RWPE1 (cell line): ENCODE measurements around the gene AMZ2.
"Not testable (repeated sequence)": the region's sequence is repeated elsewhere in the genome, so short reads cannot be mapped to it uniquely, and the experiment has no call there.

ENCODE experiments used
- CTCF ChIA-PET: fragments of 350-600 bp; sonication (Branson Sonifier 250); formaldehyde crosslinking; extraction: SDS; loops from one replicate; lab custom pipeline; 2021; lab: Yijun Ruan, JAX
- POLR2A ChIA-PET: fragments of 400-600 bp; formaldehyde crosslinking; extraction: SDS; loops from one replicate; lab custom pipeline; 2020; ENCODE audit warnings: antibody characterized with exemption; ENCODE audit not compliant: low non-redundant PET; lab: Yijun Ruan, JAX
- DNase-seq: peaks from one replicate; pipeline ENCODE4 v3.0.0; 2012; ENCODE audit warnings: low spot score
- H3K27ac ChIP-seq: fragments of 450-650 bp; 2 replicates; pipeline ENCODE4 v1.5.1; 2017
- TF ChIP-seq, protein P1 (sequence below): fragments of 450-650 bp; conservative IDR thresholded peaks from 2 replicates; pipeline ENCODE4 v1.5.1; 2017; ENCODE audit warnings: low read depth, mild to moderate bottlenecking

Gene AMZ2

DNA sequence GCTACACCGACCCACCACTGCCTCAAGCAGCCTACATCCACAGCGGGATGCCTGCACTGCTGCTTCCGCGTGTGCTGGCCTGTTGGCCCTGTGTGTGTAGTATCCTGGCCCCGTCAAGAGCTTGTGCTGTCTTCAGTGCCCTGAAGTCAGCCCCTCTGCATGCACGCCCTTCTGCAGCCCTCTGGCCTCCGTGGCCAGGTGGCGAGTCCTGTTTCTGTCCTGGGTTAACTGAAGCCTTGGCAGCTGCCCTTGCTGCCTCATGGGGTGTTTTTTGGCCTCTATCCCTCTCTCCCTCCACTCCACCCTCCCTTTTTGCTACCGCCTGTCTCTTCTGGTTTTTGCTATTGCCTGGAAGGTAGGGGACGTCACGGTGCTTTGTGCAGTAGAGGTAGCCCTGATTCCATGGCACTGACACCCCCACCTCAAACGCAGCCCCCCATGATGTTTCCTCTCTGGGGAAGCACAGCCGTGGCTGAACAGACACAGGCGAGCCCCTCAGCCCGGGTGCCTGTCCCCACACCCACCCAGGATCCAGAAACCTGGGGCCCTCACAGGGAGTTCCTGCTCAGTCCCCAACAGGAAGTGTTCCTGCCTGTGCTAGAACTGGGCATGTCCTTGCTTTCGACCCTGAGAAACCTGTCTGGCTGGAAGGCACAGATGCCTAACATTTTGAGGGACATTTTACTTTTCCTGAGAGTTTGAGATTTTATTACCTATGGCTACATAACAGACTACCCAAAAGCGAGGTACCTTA, 18.8 kb upstream of the AMZ2 start:
- TF ChIP-seq, protein P1, sequence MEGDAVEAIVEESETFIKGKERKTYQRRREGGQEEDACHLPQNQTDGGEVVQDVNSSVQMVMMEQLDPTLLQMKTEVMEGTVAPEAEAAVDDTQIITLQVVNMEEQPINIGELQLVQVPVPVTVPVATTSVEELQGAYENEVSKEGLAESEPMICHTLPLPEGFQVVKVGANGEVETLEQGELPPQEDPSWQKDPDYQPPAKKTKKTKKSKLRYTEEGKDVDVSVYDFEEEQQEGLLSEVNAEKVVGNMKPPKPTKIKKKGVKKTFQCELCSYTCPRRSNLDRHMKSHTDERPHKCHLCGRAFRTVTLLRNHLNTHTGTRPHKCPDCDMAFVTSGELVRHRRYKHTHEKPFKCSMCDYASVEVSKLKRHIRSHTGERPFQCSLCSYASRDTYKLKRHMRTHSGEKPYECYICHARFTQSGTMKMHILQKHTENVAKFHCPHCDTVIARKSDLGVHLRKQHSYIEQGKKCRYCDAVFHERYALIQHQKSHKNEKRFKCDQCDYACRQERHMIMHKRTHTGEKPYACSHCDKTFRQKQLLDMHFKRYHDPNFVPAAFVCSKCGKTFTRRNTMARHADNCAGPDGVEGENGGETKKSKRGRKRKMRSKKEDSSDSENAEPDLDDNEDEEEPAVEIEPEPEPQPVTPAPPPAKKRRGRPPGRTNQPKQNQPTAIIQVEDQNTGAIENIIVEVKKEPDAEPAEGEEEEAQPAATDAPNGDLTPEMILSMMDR = no peak
- CTCF ChIA-PET = no interaction called here
- no peak for DNase-seq
- POLR2A ChIA-PET = no interaction called here
- H3K27ac ChIP-seq = no peak overlapping the region

DNA sequence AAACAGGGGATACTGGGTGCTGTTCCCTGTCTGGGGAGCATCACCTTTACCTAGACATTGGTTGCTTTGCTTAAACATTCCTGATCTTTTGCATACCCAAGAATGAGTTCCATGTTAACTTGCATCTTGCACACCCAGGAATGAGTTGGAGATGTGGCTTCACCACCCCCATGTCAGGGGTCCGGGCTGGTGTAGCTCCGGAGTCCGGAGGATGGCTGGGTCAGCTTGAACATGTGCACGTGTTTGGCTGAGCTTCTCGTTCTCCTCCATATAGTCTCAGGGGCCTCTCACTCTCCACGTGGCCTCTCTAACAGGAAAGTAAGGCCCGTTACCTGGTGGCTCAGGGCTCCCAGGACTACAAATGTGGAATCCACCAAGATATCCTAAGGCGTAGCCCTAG, 18.2 kb upstream of the AMZ2 start:
- no peak for DNase-seq
- ChIA-PET CTCF (no interaction called here), POLR2A (no interaction called here)
- TF ChIP-seq, protein P1 = no peak
- no peak overlapping the region for H3K27ac ChIP-seq

DNA sequence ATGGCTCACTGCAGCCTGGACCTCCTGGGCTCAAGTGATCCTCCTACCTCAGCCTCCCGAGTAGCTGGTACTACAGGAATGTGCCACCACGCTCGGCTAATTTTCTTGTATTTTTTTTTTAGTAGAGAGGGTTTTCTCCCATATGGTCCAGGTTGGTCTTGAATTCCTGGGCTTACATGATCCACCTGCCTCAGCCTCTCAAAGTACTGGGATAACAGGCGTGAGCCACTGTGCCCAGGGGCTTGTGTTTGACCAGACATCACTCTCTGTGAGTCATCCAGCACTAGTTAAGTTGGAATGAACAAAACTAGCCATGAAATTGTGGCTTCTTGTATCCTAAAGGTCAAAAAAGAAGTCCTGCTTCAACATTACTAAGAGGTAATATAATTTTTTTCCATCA, 16.7 kb upstream of the AMZ2 start:
- DNase-seq, POLR2A ChIA-PET, H3K27ac ChIP-seq, CTCF ChIA-PET: not testable (repeated sequence)

DNA sequence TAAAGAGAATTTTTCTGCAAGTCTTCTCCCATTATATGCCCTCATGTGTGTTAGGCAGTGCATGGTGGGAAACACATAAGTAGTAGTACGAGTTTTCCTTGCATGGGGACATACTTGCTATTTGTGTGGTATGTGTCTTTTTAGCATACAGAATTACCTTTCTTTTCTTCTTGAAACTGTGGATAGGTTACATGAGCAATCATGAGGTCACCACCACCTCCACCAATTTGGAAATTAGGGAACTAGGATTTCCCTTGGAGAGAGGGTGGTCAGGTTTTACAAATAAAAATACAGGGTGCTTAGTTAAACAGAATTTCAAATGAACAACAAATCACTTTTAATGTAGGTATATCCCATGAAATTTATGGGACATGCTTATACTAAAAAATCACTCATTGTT, 16.3 kb upstream of the AMZ2 start:
- TF ChIP-seq, protein P1 = no peak
- H3K27ac ChIP-seq = no peak overlapping the region
- DNase-seq = peak; percentile 8
- ChIA-PET POLR2A (no interaction called here), CTCF (no interaction called here)

DNA sequence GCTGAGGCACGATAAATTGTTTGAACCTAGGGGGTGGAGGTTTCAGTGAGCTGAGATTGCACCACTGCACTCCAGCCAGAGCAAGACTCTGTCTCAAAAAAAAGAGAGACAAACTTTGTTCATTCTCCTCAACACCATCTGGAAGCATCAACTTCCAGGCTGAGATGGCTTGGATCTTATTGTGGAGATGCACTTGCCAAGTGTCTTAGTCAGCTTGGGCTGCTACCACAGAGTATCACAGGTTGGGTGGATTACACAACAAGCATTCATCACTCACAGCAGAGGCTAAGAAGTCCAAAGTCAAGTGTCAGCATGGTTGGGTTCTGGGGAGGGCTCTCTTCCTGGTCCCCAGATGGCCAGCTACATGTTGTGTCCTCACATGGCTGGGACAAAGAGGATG, 15.1 kb upstream of the AMZ2 start:
- CTCF ChIA-PET = interaction anchor here (1.0 kb wide), 1 partner anchor 27 kb away, joined by 3 read pairs; no protein-coding TSS in a partner anchor
- POLR2A ChIA-PET, DNase-seq, H3K27ac ChIP-seq: not testable (repeated sequence)

DNA sequence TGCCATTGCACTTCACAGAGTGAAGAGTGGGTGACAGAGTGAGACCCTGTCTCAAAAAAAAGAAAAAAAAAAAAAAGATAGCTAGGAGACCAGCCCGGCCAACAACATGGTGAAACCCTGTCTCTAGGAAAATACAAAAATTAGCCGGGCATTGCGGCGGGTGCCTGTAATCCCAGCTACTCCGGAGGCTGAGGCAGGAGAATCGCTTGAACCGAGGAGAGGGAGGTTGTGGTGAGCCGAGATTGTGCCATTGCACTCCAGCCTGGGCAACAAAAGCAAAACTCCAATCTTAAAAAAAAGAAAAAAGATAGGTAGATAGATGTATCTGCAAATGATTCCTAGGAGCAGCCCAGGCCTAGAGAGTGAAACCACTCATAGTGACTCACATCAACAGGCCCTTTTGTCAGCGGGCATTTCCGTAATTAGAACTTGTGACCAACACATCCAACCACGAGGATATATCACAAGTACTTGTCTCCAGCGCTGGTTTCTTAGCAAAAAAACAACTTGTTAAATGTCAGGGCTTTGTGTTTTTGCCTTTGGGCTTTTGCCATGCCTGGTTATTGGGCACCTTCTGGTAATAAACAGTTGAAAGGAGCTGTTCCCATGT, 13.0 kb upstream of the AMZ2 start:
- CTCF ChIA-PET = interaction anchor here (0.7 to 1.2 kb wide), 3 partner anchors 13 to 526 kb away, joined by 3 to 7 read pairs (median 4); no protein-coding TSS in a partner anchor
- POLR2A ChIA-PET, H3K27ac ChIP-seq: not testable (repeated sequence)
- peak; percentile 46 for DNase-seq

DNA sequence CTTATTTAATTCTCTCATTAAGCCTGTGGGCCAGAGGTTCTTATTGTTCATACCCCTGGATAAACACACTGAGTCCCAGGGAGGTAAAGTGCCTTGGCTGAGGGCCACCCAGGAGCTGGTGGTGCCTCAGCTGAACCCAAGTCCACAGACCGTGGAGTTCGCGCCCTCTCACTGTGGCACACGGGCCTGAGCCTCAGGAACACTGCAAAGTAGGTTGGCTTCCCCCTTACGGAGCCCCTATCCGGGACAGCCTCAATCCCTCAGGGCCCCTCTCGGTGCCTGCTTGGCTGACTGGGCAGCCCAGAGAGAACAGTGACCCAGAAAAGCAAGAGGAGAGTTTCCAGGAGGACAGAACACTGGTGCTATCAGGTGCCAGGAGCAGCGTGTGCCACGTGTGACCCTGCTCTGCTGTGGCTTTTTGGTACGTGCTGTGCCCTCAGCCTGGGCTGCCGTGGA, 12.5 kb upstream of the AMZ2 start:
- POLR2A ChIA-PET, DNase-seq, H3K27ac ChIP-seq, CTCF ChIA-PET: not testable (repeated sequence)

DNA sequence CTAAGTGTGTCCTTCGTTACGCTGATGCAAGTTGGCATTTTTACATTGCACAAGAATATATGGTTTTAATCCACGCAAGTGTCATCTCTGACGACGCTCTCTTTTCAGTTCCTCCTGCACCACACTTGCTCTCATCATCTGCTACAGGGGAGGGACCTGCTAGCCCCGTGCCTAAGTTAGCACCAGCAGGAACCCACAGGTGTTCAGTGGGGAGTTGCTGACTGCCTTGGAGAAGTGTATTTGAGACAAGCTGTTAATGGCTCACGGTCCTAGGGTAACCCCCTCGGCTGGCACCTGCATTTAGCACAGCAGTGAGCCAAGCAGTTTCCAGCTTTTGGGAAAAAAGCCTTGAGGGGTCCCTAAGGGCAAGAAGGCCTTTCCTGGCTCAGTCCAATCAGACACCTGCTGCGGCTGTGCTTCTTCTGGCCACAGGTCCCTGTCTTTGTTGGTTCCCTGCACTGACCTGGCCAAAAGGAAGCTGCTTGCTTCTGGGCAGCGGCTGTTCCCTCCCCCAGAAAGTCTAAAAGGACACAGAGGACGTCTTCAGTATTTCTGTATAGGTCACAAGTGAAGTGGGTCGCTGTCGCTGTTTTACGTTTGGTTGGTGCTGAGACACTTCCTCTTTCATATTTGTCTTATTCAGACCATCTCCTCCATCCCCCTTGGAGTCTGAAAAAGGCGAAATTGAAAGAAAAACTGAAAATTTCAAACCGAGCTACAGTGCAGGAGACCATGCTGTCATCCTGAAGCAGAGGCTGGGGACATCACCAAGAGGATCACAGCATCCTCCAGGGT, 10.3 kb upstream of the AMZ2 start:
- DNase-seq, POLR2A ChIA-PET, H3K27ac ChIP-seq, CTCF ChIA-PET: not testable (repeated sequence)
